ENCODE data around the gene DOP1A.
A peak's percentile ranks its signal among the peaks of the same experiment; 100 is the strongest.
"Not testable (repeated sequence)": the region's sequence is repeated elsewhere in the genome, so short reads cannot be mapped to it uniquely, and the experiment has no call there.

The DOP1A gene

DNA sequence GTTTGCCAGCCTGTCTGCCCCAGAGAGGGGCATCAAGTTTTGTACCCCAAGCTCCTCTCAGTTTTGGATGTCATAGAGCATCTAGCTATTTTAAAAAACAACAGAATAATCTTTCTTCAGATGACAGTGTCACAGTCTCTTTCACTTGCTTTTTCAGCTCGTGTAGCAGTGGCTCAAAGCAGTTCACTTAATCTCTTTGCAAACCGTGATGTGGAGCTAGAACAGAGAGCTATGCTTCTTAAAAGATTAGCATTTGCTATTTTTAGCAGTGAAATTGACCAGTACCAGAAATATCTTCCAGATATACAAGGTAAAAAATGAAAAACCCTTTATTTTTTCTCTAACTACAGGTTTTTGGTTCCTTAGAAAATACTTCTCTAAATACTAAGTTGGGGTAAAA, 88.3 kb downstream of the DOP1A start:
- DNase-seq: no peak

DNA sequence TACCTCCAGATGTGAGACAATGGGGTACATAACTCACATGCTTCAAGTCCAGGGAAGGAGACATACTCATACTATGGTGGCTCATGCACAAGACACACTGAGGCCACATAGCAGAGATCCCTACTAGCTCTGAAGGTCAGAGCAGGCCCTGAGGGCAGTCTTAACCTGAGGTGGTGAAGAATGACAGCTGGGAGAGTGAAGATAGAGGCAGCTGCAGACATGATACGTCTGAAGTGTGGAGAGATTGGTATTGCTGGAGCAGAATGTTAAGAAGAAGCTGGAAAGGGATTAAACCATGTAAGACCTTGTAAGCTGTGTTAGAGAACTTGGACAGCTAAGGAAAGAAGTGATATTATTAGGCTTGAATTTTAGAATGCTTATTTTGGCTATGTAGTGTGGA, 92.7 kb downstream of the DOP1A start:
- DNase-seq: no peak

DNA sequence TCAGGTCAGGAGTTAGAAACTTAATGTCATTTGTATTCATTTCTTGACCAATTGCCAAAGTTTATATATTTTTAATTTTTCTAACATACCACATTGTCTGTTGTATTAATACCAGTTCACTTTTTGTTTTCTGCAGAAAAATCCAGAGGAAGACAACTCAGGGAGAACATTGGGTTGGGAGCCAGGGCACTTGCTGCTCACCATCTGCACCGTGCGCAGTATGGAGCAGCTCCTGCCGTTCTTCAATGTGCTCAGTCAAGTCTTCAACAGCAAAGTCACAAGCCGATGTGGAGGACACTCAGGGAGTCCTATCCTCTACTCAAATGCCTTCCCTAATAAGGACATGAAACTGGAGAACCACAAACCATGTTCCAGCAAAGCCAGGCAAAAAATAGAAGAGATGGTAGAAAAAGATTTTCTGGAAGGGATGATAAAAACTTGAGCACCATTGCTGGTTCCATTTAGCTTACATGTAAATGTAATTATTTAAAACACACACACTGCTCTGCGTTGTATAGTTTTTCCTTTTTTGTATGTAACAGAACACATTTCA, 100.3 kb downstream of the DOP1A start:
- DNase-seq: no peak

DNA sequence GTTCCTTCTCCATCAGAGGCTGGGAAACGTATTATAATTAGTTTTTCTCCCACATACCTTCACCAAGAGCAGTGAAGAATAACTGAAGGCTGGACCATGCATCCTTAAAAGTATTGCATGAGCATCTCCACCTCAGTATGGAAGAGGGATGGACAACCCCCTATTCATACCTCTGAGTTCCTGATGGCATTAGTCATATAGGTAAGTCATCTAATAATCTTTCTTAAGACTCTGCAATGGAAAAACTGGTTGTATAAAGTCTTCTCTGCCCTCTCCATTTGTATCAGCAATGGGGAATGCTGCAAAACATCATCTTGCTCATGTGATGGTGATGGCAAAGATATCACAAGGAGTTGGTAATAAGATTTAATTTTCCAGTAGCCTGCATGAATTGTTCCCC, 101.1 kb downstream of the DOP1A start:
- no peak for DNase-seq

DNA sequence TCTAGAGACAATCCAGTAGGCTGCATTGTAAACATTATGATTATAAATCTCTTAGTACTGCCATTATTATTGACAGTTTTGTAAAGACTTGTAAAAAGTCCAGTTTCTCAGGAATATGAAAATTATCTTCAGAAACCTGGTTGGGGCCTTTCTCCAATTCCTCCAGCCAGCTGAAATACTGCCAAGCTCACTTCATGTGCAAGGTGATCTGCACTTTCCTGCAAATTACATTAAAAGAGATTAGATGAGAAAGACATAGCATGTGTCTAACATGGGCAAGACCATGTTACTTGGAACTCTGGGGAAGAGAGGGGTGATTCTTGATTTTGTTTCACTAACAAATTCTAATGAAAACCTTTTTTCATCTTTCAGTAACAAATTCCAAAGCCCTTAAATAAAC, 101.6 kb downstream of the DOP1A start:
- no peak for DNase-seq

DNA sequence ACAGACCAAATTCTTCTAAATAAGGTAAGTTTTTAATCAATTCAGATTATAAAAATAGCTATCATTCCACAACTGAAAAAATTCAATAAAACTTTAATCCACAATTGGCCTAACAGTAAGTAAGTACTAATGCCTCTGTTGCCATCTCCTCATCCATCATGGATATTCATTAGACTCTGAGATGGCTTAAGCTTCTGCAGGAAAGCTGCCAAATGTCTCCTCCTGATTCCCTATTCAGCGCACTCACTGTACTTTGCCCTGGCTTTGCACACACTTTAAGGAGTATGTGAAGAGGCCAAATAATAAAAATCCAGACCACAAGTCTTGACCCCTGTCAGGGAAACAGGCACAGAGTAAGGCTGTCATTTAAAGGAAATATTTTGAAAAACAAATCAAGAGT, 102.0 kb downstream of the DOP1A start:
- no peak for DNase-seq

DNA sequence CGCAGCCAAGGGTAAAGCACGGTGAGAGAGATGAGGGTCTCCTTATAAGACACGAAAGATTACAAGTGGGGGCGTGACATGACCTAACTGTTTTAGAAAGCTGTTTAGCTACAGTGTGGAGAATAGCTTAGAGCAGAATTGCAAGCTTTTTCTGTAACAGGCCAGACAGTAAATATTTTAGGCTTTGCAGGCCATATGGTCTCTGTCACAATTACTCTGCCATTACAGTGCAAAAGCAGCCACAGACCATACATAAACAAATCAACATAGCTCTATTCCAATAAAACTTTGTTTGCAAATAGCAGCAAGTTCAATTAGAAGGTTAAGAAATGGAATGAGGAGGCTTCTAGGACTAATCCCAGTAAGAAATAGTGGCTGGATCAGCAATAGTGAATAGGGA, 108.8 kb downstream of the DOP1A start:
- DNase-seq: no peak

DNA sequence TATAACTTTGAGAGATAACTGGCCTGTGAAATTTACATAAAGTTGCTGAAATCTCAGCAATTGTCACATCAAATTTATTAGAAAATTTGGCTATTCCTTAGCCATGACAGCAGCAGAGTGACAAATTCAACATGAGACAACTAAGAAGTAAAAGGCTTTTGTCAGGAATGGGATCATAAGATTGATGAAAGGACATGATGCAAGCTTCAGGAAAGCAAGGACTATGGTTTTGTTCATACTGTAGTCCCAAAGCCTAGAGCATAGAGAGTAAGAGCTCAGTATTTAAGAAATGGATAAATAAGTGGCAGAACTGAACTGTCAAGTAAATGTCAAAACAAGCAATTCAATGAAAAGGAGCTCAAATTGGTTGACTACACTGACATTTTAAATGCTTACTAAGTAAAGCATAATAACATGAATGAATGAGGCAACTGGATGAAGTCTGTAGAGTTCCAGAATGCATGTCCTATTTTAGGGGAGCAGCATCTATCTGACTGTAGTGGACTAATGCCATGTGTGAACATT, 113.0 kb downstream of the DOP1A start:
- no peak for DNase-seq

DNA sequence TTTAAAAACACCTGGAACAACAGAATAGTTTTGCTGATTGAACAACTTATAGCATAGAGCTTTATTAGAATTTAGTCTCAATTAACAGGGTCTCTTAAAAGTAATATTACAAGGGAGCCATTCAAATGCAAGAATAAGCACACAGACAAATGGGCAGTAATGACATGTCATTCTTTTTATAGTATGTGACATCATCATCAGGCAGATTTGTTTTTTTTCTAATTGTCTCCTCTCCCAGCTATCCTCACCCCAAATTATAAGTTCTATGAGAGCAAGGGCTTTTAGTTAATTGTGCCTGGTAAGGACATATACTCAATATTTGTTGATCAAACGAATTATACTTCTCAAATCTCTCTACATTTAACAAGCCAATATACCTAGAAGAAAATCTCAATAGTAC, 114.6 kb downstream of the DOP1A start:
- no peak for DNase-seq

DNA sequence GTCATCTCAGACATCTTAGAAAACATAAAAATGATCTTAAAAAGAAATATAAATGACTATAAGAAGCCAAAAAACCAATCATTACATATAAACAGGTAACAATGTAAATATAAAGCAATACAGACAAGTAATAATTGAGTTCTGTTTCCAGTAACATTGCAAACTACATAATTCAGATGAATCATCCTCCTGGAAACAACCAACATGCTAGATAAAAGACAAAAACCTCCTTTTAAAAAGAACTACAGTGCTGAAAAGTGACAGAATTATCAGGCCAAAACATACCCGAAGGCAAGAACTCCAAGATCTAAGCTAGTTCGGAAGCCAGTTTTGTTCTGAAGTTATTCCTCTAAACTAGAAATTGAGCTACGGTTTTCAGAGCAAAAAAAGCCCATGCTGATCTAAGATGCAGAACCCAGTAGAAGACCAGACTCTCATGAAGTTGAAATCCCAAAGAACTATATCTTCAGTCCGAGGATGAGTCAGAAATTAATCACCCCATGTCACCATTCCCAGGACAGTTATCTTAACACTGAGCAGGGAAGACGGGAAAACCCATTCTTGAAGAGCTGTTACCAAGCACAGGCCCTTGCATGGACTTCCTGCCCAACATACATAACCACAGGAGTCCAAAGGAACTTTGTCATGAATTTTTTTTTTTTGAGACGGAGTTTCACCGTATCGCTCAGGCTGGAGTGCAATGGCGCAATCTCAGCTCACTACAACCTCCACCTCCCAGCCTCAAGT, 115.8 kb downstream of the DOP1A start:
- DNase-seq: no peak

DNA sequence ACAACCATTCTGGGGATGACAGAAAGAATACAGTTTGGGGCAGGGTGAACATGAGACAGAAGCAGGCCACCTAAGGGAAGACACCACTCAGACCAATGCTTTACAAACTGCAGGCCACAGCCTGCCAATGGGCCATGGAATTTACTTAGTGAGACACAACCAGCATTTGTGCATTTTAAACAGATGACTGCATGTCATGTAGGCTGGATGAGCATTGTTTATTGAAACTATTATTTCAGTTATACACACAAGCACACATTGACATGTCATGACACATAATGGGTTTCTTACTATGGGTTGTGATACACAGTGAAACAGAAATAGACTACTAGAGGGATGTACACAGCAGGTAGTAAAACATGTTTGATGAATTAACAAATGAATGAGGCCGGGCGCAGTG, 117.6 kb downstream of the DOP1A start:
- DNase-seq: no peak

DNA sequence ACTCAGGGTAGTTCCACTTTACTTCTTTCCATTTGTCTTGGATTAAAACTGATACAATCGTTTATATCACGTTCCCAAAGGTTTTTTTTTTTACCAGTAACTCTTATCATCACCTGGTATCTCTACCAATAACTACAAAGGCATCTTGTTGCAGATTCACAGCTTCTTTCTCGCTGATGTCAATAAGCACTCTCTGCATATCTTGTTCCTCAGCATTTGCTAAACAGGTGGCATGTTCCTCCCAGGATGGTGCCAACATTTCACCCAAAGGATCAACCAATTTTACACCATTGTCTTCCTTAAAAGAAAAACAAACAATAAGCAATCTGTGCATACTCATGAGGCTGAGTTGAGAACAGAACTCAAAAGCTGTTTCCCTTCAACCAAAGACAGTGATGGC, 121.0 kb downstream of the DOP1A start:
- no peak for DNase-seq

DNA sequence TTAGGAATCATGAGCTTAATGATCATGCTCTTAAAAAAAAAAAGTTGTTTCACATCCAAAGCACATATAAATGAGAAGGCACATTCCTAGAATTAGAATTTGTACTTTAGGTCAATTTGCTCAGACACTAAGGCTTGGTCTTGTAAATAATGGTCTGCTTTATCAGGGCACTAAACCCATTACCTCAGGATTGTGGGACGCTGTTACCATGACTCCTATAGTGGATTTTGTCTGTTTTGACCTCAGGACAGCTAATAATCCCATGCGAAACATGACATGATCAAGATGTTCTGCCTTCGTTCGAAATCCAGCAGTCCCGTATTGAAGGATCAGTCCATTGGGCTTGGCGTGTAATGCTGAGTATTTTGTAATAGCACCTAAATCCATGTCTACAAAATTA, 123.2 kb downstream of the DOP1A start:
- DNase-seq: no peak

DNA sequence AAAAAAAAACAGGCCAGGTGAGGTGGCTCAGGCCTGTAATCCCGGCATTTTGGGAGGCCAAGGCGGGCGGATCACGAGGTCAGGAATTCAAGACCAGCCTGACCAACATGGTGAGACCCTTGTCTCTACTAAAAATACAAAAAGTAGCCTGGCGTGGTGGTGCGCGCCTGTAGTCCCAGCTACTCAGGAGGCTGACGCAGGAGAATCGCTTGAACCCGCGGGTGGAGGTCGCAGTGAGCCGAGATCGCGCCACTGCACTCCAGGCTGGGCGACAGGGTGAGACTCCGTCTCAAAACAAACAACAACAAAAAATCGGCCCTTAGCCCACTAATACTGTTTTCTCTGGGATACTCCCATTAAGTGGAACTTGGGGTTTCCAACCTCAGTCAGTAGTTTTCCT, 124.5 kb downstream of the DOP1A start:
- DNase-seq: not testable (repeated sequence)

DNA sequence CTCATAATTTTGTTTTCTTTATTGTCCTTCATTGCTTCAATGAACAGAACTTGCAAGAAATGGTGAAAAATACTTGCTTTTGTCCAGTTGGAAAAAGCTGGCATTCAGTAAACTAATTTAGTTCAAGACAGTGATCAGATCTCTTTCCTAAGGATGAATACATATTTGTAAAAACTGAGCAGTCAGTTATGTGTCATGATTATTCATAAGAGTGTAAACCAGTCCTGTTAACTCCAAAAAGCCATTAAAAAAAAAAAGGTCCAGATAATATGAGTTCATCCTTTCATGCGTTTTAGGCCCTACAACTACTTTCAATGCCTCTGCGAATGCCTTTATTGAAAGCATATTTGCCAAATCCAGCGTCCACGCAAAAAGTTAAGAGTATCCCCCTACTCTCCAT, 125.0 kb downstream of the DOP1A start:
- DNase-seq: peak in 1 of 6 experiments; percentile 25

DNA sequence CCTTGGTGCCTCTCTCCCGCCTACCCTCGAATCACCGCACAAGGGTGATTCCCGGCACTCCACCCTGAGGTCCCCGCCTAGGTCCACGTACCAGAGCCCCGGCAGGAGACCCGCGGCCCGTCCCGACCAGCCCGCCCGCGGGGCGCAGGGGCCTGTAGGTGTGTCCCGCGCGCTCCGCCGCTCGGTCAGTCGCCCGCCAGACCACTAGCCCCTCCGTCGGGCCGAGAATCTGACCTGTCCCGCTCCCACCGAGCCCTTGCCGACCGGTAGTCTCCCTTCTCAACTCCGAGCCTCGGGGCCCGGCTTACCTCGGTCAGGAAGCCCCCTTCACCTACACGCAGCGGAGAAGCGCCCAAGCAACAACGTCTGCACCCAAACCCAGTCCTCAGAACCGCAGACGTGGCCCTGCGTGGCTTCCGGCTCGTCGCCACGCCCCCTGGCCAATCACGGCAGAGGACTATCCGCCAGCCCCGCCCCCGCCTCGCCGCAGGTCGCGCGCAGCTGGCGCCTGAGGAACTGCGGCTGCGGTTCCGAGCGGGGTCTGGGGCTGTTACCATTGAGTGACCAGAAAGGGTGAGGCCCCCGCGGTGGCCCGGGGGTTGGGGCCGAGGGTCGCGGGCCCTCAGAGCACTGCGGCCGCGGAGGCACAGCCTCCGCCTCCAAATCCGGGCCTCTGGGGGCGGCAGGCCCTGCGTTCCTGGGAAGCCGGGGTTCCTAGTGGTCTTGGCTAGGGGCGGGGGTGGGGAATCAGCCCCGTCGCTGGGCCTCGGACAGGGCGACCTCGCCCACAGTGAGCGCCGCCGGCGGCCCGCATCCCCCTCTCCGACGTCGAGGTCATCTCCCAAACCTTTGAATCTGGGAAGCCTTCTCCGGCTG, 125.6 kb downstream of the DOP1A start, which contains the start of the genes PGM3 and RWDD2A:
Gene PGM3 (minus strand): TSS at position 395 of the 876 bp plus-strand sequence. CDS start 2,253 bp downstream, outside the sequence.
Gene RWDD2A (plus strand): TSS at position 487 of the 876 bp plus-strand sequence. CDS start 1,095 bp downstream, outside the sequence.
- DNase-seq: peak; percentile 82 to 89 (median 85)

DNA sequence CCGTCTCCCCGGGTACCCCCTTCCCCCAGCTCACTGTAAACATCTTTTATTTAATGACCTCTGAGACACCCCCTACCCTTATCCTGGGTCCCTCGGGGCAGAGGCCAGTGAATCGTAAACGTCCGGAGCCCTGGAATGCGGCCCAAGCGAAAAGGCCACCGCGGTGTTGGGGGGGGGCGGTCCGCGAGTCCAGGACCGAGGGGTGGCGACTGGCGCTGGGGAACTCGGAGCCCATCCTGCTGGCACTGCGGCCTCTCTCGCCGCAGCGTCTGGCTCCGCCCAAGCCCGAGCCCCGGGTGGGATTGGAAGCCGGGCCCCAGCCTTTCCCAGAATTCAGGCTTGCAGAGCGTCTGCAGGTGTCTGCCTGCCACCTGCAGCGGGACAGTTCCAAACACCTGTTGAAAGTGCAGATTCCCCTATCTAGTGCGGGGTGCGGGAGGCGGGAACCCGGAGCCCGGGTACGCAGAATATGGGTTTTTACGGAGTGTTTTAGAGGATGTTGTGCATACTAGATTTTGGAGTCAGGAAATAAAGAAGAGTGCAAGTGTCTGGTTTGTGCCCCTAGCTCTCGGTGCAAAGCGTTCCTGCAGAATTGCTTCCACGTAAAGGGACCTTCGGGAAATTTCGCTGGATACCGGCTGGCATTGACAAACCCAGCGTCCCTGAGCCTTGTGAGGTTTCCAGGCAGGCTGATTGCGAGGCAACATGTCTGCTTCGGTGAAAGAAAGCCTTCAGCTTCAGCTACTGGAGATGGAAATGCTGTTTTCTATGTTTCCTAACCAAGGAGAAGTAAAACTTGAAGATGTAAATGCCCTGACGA, 126.5 kb downstream of the DOP1A start:
- DNase-seq: peak in 4 of 6 experiments; percentile 19 to 54 (median 38)

DNA sequence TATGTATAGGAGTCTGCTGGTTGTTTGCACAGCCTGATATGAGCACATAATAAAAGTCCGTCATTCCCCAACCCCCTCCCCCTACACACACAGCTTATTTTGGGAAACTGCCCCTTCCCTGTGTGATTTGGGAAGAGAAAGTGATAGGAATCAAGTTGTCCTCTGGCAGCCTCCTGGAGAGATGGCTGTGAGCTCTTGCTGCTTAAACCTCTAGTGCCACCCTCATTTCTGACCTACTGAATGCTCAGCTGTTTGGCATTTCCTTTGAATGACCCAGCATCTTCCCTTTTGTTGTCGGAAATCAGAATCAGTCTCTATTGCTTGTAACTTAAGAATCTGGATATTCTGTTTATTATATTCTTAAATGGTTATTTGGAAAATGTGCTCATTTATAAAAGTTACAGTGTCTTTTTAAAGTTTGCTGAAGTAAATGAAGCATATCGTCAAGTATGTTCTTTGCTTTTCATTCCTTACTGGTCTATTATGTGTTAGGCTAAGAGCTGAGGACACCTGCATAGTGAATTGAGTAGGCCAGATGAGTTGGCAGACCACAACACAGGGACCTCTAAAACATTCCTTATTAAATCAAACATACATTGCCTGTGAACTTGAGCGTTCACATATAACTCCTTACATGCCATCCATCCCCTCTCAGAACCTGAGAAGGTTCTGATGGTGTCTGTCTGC, 131.2 kb downstream of the DOP1A start:
- no peak for DNase-seq

DNA sequence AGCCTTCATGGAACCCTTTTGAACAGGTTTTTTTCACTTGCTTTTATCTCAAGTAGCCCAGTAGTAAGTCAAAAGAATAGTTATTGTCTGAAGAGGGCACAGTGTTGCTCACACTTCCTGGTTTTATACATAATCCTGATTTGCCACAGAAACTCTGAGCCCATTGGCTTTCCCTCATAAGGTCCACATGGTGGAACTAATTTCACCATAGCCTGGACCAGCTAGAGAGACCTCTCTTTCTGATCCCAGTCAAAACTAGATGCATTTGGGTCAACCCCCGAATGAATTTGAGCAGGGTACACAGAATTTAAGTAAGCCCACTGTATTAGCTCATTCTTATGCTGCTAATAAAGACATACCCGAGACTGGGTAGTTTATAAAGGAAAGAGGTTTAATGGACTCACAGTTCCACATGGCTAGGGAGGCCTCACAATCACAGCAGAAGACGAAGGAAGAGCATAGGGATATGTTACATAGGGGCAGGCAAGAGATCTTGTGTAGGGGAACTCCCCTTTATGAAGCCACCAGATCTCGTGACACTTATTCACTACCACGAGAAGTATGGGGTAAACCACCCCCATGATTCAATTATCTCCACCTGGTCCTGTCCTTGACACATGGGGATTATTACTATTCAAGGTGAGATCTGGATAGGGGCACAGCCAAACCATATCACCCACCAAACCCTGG, 131.8 kb downstream of the DOP1A start:
- DNase-seq: no peak

DNA sequence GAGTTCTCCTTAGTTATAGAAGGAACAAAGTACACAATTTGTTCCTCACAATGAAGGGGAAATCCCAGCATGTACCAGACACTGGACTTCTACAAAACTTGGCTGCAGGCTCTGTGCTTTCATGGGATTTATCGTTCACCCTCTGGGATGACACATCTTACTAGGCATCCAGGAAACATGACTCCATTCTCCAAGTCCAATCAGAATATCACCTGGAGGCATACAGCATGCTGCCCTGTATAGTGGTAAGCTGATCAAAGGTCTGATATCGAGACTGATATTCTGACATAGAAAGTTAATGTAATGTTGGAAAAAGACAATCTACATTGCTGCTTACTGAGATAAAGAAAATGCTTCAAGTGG, 132.4 kb downstream of the DOP1A start:
- DNase-seq: no peak

DNA sequence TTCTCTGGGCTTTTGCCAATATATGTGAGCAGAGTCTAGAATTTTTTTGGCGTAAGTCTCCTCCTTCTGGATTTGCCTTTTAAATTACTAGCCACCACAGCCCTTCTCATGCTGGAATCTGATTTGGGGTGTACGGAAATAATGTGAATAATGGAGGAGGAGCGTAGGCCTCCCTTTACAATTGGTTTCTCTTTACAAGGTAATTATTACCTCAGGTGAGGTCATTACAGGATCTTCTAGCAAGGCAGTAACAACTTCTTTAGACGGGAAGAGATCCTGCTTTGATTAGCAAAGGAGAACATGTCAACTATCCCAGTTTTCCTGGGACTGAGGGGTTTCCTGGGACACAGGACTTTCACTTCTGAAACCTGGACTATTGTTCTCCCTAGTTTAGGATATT, 134.6 kb downstream of the DOP1A start:
- no peak for DNase-seq

All from stimulated activated naive CD4-positive, alpha-beta T cell (primary cell).